Measurements from ENCODE around the gene KLK10.

KLK10 gene

GRCh38 chr19:51019544-51019925 lies at the start of gene KLK10:
TSS of gene KLK10 (minus strand) at chr19:51019709. CDS start at chr19:51019130, 579 bp downstream.
- no peak for DNase-seq

- no peak for DNase-seq
Measured at GRCh38 chr19:51066393-51067186, 47.1 kb upstream of the KLK10 start.

- DNase-seq = no peak
Measured at GRCh38 chr19:51065221-51065960, 45.9 kb upstream of the KLK10 start.

GRCh38 chr19:51064534-51065220 lies 45.2 kb upstream of the KLK10 start, which contains the start of gene KLK13:
TSS of gene KLK13 (minus strand) at chr19:51065092. CDS start at chr19:51065067, 25 bp downstream.
- no peak for DNase-seq

GRCh38 chr19:51063664-51064063 lies 44.2 kb upstream of the KLK10 start:
- no peak for DNase-seq

GRCh38 chr19:51060973-51061372 lies 41.5 kb upstream of the KLK10 start:
- no peak for DNase-seq

GRCh38 chr19:51060336-51060735 lies 40.8 kb upstream of the KLK10 start:
- DNase-seq = no peak

GRCh38 chr19:51059715-51060114 lies 40.2 kb upstream of the KLK10 start:
- no peak for DNase-seq

GRCh38 chr19:51055866-51056265 lies 36.4 kb upstream of the KLK10 start:
- no peak for DNase-seq

GRCh38 chr19:51047031-51047335 lies 27.5 kb upstream of the KLK10 start:
- DNase-seq = no peak

GRCh38 chr19:51044327-51044726 lies 24.8 kb upstream of the KLK10 start:
- no peak for DNase-seq

- DNase-seq = no peak
Measured at GRCh38 chr19:51043497-51043896, 24.0 kb upstream of the KLK10 start.

GRCh38 chr19:51040151-51040550 lies 20.6 kb upstream of the KLK10 start:
- no peak for DNase-seq

- no peak for DNase-seq
Measured at GRCh38 chr19:51036519-51036918, 17.0 kb upstream of the KLK10 start.

GRCh38 chr19:51034704-51035103 lies 15.2 kb upstream of the KLK10 start, which contains the start of gene KLK12:
TSS of gene KLK12 (minus strand) at chr19:51035002. CDS start at chr19:51034621, 381 bp downstream.
- DNase-seq = no peak

GRCh38 chr19:51031880-51032225 lies 12.3 kb upstream of the KLK10 start:
- DNase-seq = no peak

- no peak for DNase-seq
Measured at GRCh38 chr19:51031220-51031879, 11.8 kb upstream of the KLK10 start.

GRCh38 chr19:51030631-51031030 lies 11.1 kb upstream of the KLK10 start:
- DNase-seq = no peak

GRCh38 chr19:51029718-51030117 lies 10.2 kb upstream of the KLK10 start:
- no peak for DNase-seq

- no peak for DNase-seq
Measured at GRCh38 chr19:51027873-51028272, 8.4 kb upstream of the KLK10 start.

- DNase-seq = no peak
Measured at GRCh38 chr19:51027126-51027806, 7.8 kb upstream of the KLK10 start.

- no peak for DNase-seq
Measured at GRCh38 chr19:51026554-51026831, 7.0 kb upstream of the KLK10 start, which contains the start of gene KLK11. TSS of gene KLK11 (minus strand) at chr19:51026616. CDS start at chr19:51025631, 985 bp downstream.

Data from NCI-H2081 treated with DMSO at 0.1 percent for 48 hours (cell line).